Stimulated activated CD4-positive, alpha-beta T cell treated with anti-CD3 and anti-CD28 coated beads, Interleukin-15, amount 100 ng/mL, for 48 hours (primary cell): ENCODE data around the gene HS6ST2.

Experiments used
- DNase-seq, 2 donors: peaks; one replicate each; pipeline ENCODE4 v3.0.0-alpha.2; 2020; ENCODE audit warnings: low read depth in 2 of 2

Gene HS6ST2

GRCh38 chrX:132843363-132843762 is 115.1 kb downstream of the HS6ST2 start:
- no peak for DNase-seq

- DNase-seq = no peak
Measured at GRCh38 chrX:132842460-132843238, 115.8 kb downstream of the HS6ST2 start.

- DNase-seq = no peak
Measured at GRCh38 chrX:132837967-132838366, 120.5 kb downstream of the HS6ST2 start.

GRCh38 chrX:132837126-132837525 is 121.3 kb downstream of the HS6ST2 start:
- no peak for DNase-seq

- DNase-seq = no peak
Measured at GRCh38 chrX:132836471-132836870, 122.0 kb downstream of the HS6ST2 start.

- no peak for DNase-seq
Measured at GRCh38 chrX:132834741-132835140, 123.7 kb downstream of the HS6ST2 start.

- no peak for DNase-seq
Measured at GRCh38 chrX:132834109-132834508, 124.3 kb downstream of the HS6ST2 start.

GRCh38 chrX:132833373-132833772 is 125.1 kb downstream of the HS6ST2 start:
- DNase-seq = no peak

GRCh38 chrX:132831336-132831973 is 127.0 kb downstream of the HS6ST2 start:
- no peak for DNase-seq

- DNase-seq = no peak
Measured at GRCh38 chrX:132822634-132823012, 135.8 kb downstream of the HS6ST2 start.

GRCh38 chrX:132821974-132822633 is 136.3 kb downstream of the HS6ST2 start:
- no peak for DNase-seq

GRCh38 chrX:132820675-132821074 is 137.8 kb downstream of the HS6ST2 start:
- no peak for DNase-seq

GRCh38 chrX:132819711-132820264 is 138.6 kb downstream of the HS6ST2 start:
- no peak for DNase-seq

GRCh38 chrX:132818638-132819037 is 139.8 kb downstream of the HS6ST2 start:
- DNase-seq = no peak

GRCh38 chrX:132815643-132816042 is 142.8 kb downstream of the HS6ST2 start:
- DNase-seq = no peak

GRCh38 chrX:132810964-132811712 is 147.3 kb downstream of the HS6ST2 start:
- DNase-seq = no peak

- no peak for DNase-seq
Measured at GRCh38 chrX:132810488-132810887, 147.9 kb downstream of the HS6ST2 start.

- DNase-seq = no peak
Measured at GRCh38 chrX:132809581-132809980, 148.8 kb downstream of the HS6ST2 start.

GRCh38 chrX:132807411-132808030 is 150.9 kb downstream of the HS6ST2 start:
- no peak for DNase-seq

- no peak for DNase-seq
Measured at GRCh38 chrX:132802033-132802432, 156.4 kb downstream of the HS6ST2 start.

GRCh38 chrX:132795181-132795580 is 163.2 kb downstream of the HS6ST2 start:
- no peak for DNase-seq
